Ammon's horn (tissue), 1 donor: ENCODE data around the gene ERC2.

ENCODE experiments used
- DNase-seq: peaks from one replicate; pipeline ENCODE4 v3.0.0-alpha.2; 2016; ENCODE audit warnings: low spot score

The ERC2 gene

GRCh38 chr3:55646121-55646520, 822.1 kb downstream of the ERC2 start:
- no peak for DNase-seq

- DNase-seq = no peak
Observed at GRCh38 chr3:55645422-55645821, 822.8 kb downstream of the ERC2 start.

GRCh38 chr3:55643283-55643682, 825.0 kb downstream of the ERC2 start:
- DNase-seq = no peak

GRCh38 chr3:55641964-55642363, 826.3 kb downstream of the ERC2 start:
- DNase-seq = no peak

- DNase-seq = no peak
Observed at GRCh38 chr3:55639896-55640765, 828.1 kb downstream of the ERC2 start.

GRCh38 chr3:55639143-55639542, 829.1 kb downstream of the ERC2 start:
- DNase-seq = no peak

GRCh38 chr3:55637906-55638638, 830.2 kb downstream of the ERC2 start:
- no peak for DNase-seq

- no peak for DNase-seq
Observed at GRCh38 chr3:55636300-55637195, 831.7 kb downstream of the ERC2 start.

- no peak for DNase-seq
Observed at GRCh38 chr3:55634345-55634744, 833.9 kb downstream of the ERC2 start.

GRCh38 chr3:55633333-55633732, 834.9 kb downstream of the ERC2 start:
- DNase-seq = no peak

GRCh38 chr3:55631766-55632331, 836.4 kb downstream of the ERC2 start:
- DNase-seq = no peak

- no peak for DNase-seq
Observed at GRCh38 chr3:55630921-55631299, 837.4 kb downstream of the ERC2 start.

GRCh38 chr3:55630280-55630920, 837.9 kb downstream of the ERC2 start:
- DNase-seq = no peak

GRCh38 chr3:55629432-55629831, 838.8 kb downstream of the ERC2 start:
- DNase-seq = no peak

- DNase-seq = no peak
Observed at GRCh38 chr3:55626279-55626665, 842.0 kb downstream of the ERC2 start.

GRCh38 chr3:55624238-55624637, 844.0 kb downstream of the ERC2 start:
- DNase-seq = peak; percentile 80

- DNase-seq = no peak
Observed at GRCh38 chr3:55623786-55624185, 844.5 kb downstream of the ERC2 start.

GRCh38 chr3:55622733-55623132, 845.5 kb downstream of the ERC2 start:
- DNase-seq = no peak

- no peak for DNase-seq
Observed at GRCh38 chr3:55622116-55622515, 846.2 kb downstream of the ERC2 start.

- no peak for DNase-seq
Observed at GRCh38 chr3:55621648-55622047, 846.6 kb downstream of the ERC2 start.

- DNase-seq = no peak
Observed at GRCh38 chr3:55621026-55621422, 847.2 kb downstream of the ERC2 start.
